K562 (cell line): ENCODE results near the gene POP7. TPM values are rescaled to one million over a fixed set of nuclear protein-coding genes. Genes with fewer than 3 reads are reported as not detected.

Experiments
- BDP1 ChIP-seq: IDR thresholded peaks from 3 replicates; pipeline ENCODE4 v1.6.1; 2011; ENCODE audit not compliant: insufficient read length, insufficient read depth
- CTBP1 ChIP-seq: fragments of 450-650 bp; IDR thresholded peaks from 2 replicates; pipeline ENCODE4 v1.6.1; 2016; ENCODE audit warnings: borderline replicate concordance
- DNMT1 ChIP-seq: fragments of 450-650 bp; IDR thresholded peaks from 2 replicates; pipeline ENCODE4 v1.6.1; 2016; ENCODE audit warnings: antibody characterized with exemption, mild to moderate bottlenecking
- ILF3 ChIP-seq: fragments of 450-650 bp; IDR thresholded peaks from 2 replicates; pipeline ENCODE4 v1.6.1; 2018; ENCODE audit warnings: antibody characterized with exemption, mild to moderate bottlenecking, moderate library complexity, borderline replicate concordance
- NONO ChIP-seq, 2 experiments: fragments of 200-400 bp in 1 of 2; fragments of 450-650 bp in 1 of 2; formaldehyde crosslinking in 1 of 2; IDR thresholded peaks; 2 replicates each; pipeline ENCODE4 v1.6.1; 2017; ENCODE audit warnings: low read depth in 2 of 2, mild to moderate bottlenecking in 2 of 2, moderate library complexity in 2 of 2, low read length in 1 of 2
- PYGO2 ChIP-seq: fragments of 450-650 bp; IDR thresholded peaks from 2 replicates; pipeline ENCODE4 v1.6.1; 2016; ENCODE audit warnings: mild to moderate bottlenecking, missing genetic modification characterization, moderate library complexity, missing compliant biosample characterization
- RB1 ChIP-seq: fragments of 450-650 bp; IDR thresholded peaks from 2 replicates; pipeline ENCODE4 v1.6.1; 2017; ENCODE audit warnings: low read depth, mild to moderate bottlenecking
- ZNF764 ChIP-seq: fragments of 250-450 bp; sonication (Bioruptor Pico); IDR thresholded peaks from 2 replicates; pipeline ENCODE4 v1.4.0; 2020; ENCODE audit warnings: low read depth, mild to moderate bottlenecking, moderate library complexity
- polyA plus RNA-seq, 8 experiments: library from polyadenylated mRNA; depleted of rRNA in 4 of 8; stranded (reverse) in 5 of 8; unstranded in 3 of 8; fragments of >200 nt; fragmentation: Nextera tagmentation in 2 of 8; fragmentation: Illumina TruSeq in 1 of 8; extraction: Ambion mirVana in 2 of 8; extraction: Trizol in 1 of 8; gene quantifications; 2 replicates each; pipeline versions ENCODE4 v1.2.1 to v1.2.3, GENCODE V29; 2011 to 2014; ENCODE audit warnings: inconsistent platforms in 1 of 8, missing spikeins in 1 of 8
- total RNA-seq, 7 experiments: library from RNA; depleted of rRNA in 6 of 7; stranded (reverse); fragments of >200 nt in 6 of 7; fragmentation: Illumina TruSeq in 2 of 7; extraction: Trizol in 2 of 7; gene quantifications; 2 replicates each; pipeline versions ENCODE4 v1.2.1 to v1.2.3, GENCODE V29; 2011 to 2021; ENCODE audit warnings: low replicate concordance in 1 of 7
- TF ChIP-seq, protein P1 (sequence below), 2 experiments: fragments of 450-650 bp; IDR thresholded peaks; 2 replicates each; pipeline ENCODE4 v1.6.1; 2018; ENCODE audit warnings: mild to moderate bottlenecking in 2 of 2, low read depth in 1 of 2; ENCODE audit not compliant: partially characterized antibody in 2 of 2
- TF ChIP-seq, protein P2 (sequence below): fragments of 250-450 bp; sonication (Bioruptor Pico); IDR thresholded peaks from 2 replicates; pipeline ENCODE4 v1.4.0; 2020; ENCODE audit warnings: mild to moderate bottlenecking, moderate library complexity
- TF ChIP-seq, protein P3 (sequence below): sonication (generic); formaldehyde crosslinking; IDR thresholded peaks from 2 replicates; pipeline ENCODE4 v1.4.0; 2020; ENCODE audit warnings: mild to moderate bottlenecking, missing genetic modification reagents
- TF ChIP-seq, protein P4 (sequence below): fragments of 250-450 bp; sonication (Bioruptor Pico); IDR thresholded peaks from 2 replicates; pipeline ENCODE4 v1.5.0; 2021; ENCODE audit warnings: mild to moderate bottlenecking, moderate library complexity

The POP7 gene
- total and polyA plus RNA-seq, 9 of the 15 experiments (the other 6 are each of a cell fraction or from before 2014, with no cell fraction given) = 11.5 to 163 (median 68.9) TPM

DNA sequence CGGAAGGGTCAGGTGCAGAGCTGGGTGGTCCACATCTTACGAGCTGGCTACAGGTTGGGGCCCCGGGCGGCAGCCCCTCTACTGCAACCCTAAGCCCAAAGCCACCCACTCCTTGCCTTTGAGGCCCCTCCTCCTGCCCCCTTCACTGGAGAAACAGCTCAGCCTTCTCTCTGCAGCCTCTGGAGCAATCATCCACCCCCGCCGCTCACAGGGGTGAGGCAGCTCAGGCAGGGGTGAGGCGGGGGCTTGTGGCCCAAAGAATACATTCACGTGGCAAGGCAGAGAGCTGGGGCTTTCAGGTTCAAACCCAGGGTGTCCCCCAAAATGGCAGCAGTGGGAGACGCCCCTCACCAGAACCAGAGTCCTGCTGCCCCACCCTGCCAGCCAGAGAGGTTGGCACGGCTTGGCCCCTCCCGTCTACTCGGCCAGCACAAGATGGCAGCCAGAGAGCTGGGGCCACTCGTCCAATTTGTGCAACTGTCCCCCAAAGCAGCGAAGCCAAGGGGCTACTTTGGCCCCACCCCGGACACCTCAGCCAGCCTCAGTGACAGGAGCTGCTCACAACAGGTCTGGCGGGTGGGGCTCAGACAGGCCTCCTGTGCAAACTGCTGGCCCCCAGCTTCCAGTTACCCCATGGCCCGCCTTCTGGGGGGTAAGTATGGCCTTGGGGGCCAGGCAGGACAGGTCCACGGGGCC lies 25.2 kb upstream of the POP7 start (continued):
- TF ChIP-seq, protein P1, sequence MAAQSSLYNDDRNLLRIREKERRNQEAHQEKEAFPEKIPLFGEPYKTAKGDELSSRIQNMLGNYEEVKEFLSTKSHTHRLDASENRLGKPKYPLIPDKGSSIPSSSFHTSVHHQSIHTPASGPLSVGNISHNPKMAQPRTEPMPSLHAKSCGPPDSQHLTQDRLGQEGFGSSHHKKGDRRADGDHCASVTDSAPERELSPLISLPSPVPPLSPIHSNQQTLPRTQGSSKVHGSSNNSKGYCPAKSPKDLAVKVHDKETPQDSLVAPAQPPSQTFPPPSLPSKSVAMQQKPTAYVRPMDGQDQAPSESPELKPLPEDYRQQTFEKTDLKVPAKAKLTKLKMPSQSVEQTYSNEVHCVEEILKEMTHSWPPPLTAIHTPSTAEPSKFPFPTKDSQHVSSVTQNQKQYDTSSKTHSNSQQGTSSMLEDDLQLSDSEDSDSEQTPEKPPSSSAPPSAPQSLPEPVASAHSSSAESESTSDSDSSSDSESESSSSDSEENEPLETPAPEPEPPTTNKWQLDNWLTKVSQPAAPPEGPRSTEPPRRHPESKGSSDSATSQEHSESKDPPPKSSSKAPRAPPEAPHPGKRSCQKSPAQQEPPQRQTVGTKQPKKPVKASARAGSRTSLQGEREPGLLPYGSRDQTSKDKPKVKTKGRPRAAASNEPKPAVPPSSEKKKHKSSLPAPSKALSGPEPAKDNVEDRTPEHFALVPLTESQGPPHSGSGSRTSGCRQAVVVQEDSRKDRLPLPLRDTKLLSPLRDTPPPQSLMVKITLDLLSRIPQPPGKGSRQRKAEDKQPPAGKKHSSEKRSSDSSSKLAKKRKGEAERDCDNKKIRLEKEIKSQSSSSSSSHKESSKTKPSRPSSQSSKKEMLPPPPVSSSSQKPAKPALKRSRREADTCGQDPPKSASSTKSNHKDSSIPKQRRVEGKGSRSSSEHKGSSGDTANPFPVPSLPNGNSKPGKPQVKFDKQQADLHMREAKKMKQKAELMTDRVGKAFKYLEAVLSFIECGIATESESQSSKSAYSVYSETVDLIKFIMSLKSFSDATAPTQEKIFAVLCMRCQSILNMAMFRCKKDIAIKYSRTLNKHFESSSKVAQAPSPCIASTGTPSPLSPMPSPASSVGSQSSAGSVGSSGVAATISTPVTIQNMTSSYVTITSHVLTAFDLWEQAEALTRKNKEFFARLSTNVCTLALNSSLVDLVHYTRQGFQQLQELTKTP (IDR thresholded peaks at IDR 0.05; ENCODE audit: low read depth in 1 of 2, partially characterized antibody in 2 of 2) = no peak
- TF ChIP-seq, protein P2, sequence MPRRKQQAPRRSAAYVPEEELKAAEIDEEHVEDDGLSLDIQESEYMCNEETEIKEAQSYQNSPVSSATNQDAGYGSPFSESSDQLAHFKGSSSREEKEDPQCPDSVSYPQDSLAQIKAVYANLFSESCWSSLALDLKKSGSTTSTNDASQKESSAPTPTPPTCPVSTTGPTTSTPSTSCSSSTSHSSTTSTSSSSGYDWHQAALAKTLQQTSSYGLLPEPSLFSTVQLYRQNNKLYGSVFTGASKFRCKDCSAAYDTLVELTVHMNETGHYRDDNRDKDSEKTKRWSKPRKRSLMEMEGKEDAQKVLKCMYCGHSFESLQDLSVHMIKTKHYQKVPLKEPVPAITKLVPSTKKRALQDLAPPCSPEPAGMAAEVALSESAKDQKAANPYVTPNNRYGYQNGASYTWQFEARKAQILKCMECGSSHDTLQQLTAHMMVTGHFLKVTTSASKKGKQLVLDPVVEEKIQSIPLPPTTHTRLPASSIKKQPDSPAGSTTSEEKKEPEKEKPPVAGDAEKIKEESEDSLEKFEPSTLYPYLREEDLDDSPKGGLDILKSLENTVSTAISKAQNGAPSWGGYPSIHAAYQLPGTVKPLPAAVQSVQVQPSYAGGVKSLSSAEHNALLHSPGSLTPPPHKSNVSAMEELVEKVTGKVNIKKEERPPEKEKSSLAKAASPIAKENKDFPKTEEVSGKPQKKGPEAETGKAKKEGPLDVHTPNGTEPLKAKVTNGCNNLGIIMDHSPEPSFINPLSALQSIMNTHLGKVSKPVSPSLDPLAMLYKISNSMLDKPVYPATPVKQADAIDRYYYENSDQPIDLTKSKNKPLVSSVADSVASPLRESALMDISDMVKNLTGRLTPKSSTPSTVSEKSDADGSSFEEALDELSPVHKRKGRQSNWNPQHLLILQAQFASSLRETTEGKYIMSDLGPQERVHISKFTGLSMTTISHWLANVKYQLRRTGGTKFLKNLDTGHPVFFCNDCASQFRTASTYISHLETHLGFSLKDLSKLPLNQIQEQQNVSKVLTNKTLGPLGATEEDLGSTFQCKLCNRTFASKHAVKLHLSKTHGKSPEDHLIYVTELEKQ (CRISPR knock-in tag) = no peak
- no peak for TF ChIP-seq ILF3
- TF ChIP-seq, protein P3, sequence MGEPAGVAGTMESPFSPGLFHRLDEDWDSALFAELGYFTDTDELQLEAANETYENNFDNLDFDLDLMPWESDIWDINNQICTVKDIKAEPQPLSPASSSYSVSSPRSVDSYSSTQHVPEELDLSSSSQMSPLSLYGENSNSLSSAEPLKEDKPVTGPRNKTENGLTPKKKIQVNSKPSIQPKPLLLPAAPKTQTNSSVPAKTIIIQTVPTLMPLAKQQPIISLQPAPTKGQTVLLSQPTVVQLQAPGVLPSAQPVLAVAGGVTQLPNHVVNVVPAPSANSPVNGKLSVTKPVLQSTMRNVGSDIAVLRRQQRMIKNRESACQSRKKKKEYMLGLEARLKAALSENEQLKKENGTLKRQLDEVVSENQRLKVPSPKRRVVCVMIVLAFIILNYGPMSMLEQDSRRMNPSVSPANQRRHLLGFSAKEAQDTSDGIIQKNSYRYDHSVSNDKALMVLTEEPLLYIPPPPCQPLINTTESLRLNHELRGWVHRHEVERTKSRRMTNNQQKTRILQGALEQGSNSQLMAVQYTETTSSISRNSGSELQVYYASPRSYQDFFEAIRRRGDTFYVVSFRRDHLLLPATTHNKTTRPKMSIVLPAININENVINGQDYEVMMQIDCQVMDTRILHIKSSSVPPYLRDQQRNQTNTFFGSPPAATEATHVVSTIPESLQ (CRISPR knock-in tag) = no peak
- TF ChIP-seq CTBP1 = no peak
- TF ChIP-seq RB1 = no peak
- no peak for TF ChIP-seq BDP1
- no peak for TF ChIP-seq PYGO2 (tag)
- TF ChIP-seq ZNF764 (CRISPR knock-in tag) = 0 out of 2 replicates have a peak, but pooled peaks have one; percentile 20
- no peak for TF ChIP-seq NONO (IDR thresholded peaks at IDR 0.05; ENCODE audit: low read depth in 2 of 2, low read length in 1 of 2)
- TF ChIP-seq, protein P4, sequence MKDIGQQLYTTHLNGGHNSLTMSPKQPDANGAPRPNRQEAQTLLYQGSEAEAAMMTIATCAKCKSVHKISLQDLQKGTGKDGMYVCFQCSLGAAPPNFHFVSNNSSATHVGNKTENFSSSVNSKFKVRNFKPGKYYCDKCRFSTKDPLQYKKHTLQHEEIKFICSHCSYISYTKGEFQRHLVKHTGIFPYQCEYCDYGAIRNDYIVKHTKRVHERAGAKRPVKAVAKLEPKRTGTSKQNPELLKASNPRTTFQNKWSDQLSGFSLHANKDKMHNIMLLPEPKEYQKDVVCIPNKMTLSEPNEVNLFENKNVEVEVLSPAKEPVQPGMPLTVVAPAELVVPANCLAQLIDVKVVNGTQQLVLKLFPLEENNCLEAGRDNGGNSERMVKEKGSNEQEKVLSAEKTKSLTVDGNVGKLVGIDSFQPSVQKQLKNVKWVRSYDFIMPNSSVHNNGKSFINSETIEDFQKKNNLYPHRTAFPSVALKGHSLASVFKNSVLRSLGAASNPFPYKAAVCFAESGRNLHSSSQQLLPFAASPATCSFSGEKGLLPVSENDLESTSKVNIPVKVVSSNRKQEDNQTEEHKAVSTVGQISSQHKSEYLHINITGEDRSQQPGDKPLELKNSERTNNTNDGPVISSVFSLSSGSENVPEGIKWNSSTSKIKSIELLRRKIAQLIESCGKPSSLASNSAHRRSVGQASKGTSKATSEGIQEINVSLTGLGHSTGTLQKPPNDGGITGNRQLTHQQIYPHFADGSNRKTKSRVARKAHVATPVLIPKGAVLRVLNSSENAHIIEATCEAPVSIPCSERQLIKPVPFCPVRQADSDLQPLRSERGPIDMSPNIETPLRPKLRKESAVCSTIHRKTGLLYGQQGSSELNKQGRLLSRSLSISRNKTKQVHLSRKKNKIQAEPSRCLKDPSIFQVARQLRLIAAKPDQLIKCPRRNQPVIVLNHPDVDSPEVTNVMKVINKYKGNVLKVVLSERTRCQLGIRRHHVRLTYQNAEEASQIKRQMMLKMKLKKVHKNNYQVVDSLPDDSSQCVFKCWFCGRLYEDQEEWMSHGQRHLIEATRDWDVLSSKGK (CRISPR knock-in tag) = no peak
- TF ChIP-seq DNMT1 = no peak
